Prostate gland (tissue), 2 donors: ENCODE data around the gene CYTH4.

ENCODE experiments used
- POLR2A ChIP-seq: fragments of 450-650 bp; IDR thresholded peaks from one replicate; pipeline ENCODE4 v1.6.1; 2016; ENCODE audit warnings: antibody characterized with exemption, mild to moderate bottlenecking
- POLR2AphosphoS5 ChIP-seq: sonication (generic); formaldehyde crosslinking; IDR thresholded peaks from one replicate; pipeline ENCODE4 v1.6.1; 2017; ENCODE audit warnings: antibody characterized with exemption
- TF ChIP-seq, protein P1 (sequence below), 4 experiments: fragments of 200-600 bp in 2 of 4; fragments of 450-650 bp in 2 of 4; sonication (generic) in 2 of 4; IDR thresholded peaks; 1 replicate in 3 of 4; 2 replicates in 1 of 4; pipeline ENCODE4 v1.5.1; 2016 to 2019; ENCODE audit warnings: antibody characterized with exemption in 4 of 4, mild to moderate bottlenecking in 2 of 4, moderate library complexity in 2 of 4

DNA sequence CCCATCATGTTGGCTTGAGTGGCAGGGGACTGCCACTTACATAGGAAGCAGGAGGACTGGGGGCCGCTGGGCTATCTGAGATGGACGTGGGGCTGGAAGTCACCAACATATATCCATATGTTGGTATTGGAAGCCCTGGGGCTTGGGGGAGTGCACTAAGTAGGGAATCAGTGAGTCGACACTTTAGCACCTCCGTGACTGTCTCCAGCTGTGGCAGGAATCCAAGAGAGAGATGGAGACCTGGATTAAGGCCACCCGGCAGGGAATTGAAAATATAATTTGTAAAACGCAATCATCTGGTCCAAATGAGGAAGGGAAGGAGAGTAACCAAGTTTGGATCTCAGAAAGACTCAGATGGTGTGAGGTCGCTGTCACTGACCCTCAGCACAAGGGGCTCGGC lies 76.6 kb downstream of the CYTH4 start:
- TF ChIP-seq, protein P1, sequence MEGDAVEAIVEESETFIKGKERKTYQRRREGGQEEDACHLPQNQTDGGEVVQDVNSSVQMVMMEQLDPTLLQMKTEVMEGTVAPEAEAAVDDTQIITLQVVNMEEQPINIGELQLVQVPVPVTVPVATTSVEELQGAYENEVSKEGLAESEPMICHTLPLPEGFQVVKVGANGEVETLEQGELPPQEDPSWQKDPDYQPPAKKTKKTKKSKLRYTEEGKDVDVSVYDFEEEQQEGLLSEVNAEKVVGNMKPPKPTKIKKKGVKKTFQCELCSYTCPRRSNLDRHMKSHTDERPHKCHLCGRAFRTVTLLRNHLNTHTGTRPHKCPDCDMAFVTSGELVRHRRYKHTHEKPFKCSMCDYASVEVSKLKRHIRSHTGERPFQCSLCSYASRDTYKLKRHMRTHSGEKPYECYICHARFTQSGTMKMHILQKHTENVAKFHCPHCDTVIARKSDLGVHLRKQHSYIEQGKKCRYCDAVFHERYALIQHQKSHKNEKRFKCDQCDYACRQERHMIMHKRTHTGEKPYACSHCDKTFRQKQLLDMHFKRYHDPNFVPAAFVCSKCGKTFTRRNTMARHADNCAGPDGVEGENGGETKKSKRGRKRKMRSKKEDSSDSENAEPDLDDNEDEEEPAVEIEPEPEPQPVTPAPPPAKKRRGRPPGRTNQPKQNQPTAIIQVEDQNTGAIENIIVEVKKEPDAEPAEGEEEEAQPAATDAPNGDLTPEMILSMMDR (IDR thresholded peaks at IDR 0.05), result no peak
- no peak for TF ChIP-seq POLR2A
- TF ChIP-seq POLR2AphosphoS5, result no peak
